Esophagus muscularis mucosa (tissue), 4 donors: Measurements from ENCODE around the gene PTTG1.

Experiments
- CTCF ChIP-seq, 3 experiments: fragments of 200-600 bp in 2 of 3; fragments of 450-650 bp in 1 of 3; sonication (generic) in 2 of 3; IDR thresholded peaks; one replicate each; pipeline ENCODE4 v1.5.1; 2017 to 2019; ENCODE audit warnings: antibody characterized with exemption in 3 of 3, mild to moderate bottlenecking in 2 of 3, moderate library complexity in 1 of 3
- EP300 ChIP-seq: sonication (generic); formaldehyde crosslinking; IDR thresholded peaks from one replicate; pipeline ENCODE4 v1.6.1; 2017; ENCODE audit warnings: antibody characterized with exemption
- POLR2A ChIP-seq: fragments of 450-650 bp; IDR thresholded peaks from one replicate; pipeline ENCODE4 v1.6.1; 2017; ENCODE audit warnings: antibody characterized with exemption, moderate library complexity, mild to moderate bottlenecking, low read depth
- POLR2AphosphoS5 ChIP-seq, 2 donors: sonication (generic); formaldehyde crosslinking; IDR thresholded peaks; one replicate each; pipeline ENCODE4 v1.6.1; 2017; ENCODE audit warnings: antibody characterized with exemption in 2 of 2

- TF ChIP-seq CTCF (IDR thresholded peaks at IDR 0.05) (peak; percentile 83 to 91 (median 90)), POLR2A (no peak), EP300 (no peak), POLR2AphosphoS5 (IDR thresholded peaks at IDR 0.05) (peak in 1 of 2 donors; percentile 34)
These were observed 17.5 kb downstream of the PTTG1 start for GRCh38 chr5:160439205-160439600.
